HepG2 (cell line): ENCODE results near the gene CDC42EP4. TPM values are rescaled to one million over a fixed set of nuclear protein-coding genes. Genes with fewer than 3 reads are reported as not detected.
A peak's percentile ranks its signal among the peaks of the same experiment; 100 is the strongest.

Experiments
- ATAC-seq: fragments of 200-7000 bp; cut with Tn5 transposase; 3 replicates; pipeline ENCODE4 v1.9.1; 2020; ENCODE audit warnings: mild to moderate bottlenecking, moderate library complexity
- BruUV-seq: library from RNA; stranded (reverse); fragments of 400-500 nt; replicated peaks from 2 replicates; lab custom pipeline; 2021; lab: Mats Ljungman, UMichigan
- CTCF ChIA-PET: fragments of 300-600 bp; formaldehyde crosslinking; extraction: SDS; loops from one replicate; lab custom pipeline; 2021; ENCODE audit warnings: low total read pairs, inconsistent platforms, low intra/inter-chr PET ratio; lab: Yijun Ruan, JAX
- POLR2A ChIA-PET: fragments of 350-600 bp; sonication (Branson Sonifier 250); formaldehyde crosslinking; loops from one replicate; lab custom pipeline; 2020; ENCODE audit warnings: antibody characterized with exemption, inconsistent platforms; lab: Yijun Ruan, JAX
- DNase-seq: peaks from one replicate; pipeline ENCODE4 v3.0.0-alpha.2; 2015; ENCODE audit warnings: low spot score
- FAIRE-seq: peaks from 3 replicates; lab custom pipeline; 2011; peaks lifted over from hg19 to GRCh38; lab: Jason Lieb, UNC
- H2AFZ ChIP-seq: one replicate; pipeline ENCODE4 v1.6.1; 2011; ENCODE audit warnings: low read length, inconsistent platforms
- H3K27ac ChIP-seq: fragments of 300-600 bp; 3 replicates; pipeline ENCODE4 v1.8.0; 2011; ENCODE audit warnings: mixed run types, mild to moderate bottlenecking, mixed read lengths, low read length, inconsistent platforms; ENCODE audit not compliant: insufficient read depth; ENCODE audit errors: extremely low read length
- H3K27me3 ChIP-seq, 2 experiments: fragments of 200-600 bp in 1 of 2; 2 replicates in 1 of 2; 3 replicates in 1 of 2; pipeline versions ENCODE4 v1.6.0 to v1.8.0; 2011; ENCODE audit warnings: low read length in 2 of 2, mild to moderate bottlenecking in 2 of 2, moderate library complexity in 2 of 2, inconsistent platforms in 1 of 2; ENCODE audit not compliant: insufficient read depth in 2 of 2, control insufficient read depth in 1 of 2
- H3K36me3 ChIP-seq, 2 experiments: fragments of 200-600 bp in 1 of 2; replicated peaks in 1 of 2; 2 replicates in 1 of 2; 3 replicates in 1 of 2; pipeline versions ENCODE4 v1.5.1 to v1.8.0; 2011; ENCODE audit warnings: low read length in 2 of 2, inconsistent platforms in 1 of 2; ENCODE audit not compliant: insufficient read depth in 2 of 2, control insufficient read depth in 1 of 2
- H3K4me1 ChIP-seq: 2 replicates; pipeline ENCODE4 v1.5.1; 2012; ENCODE audit warnings: low read length, inconsistent platforms; ENCODE audit not compliant: insufficient read depth
- H3K4me2 ChIP-seq: 2 replicates; pipeline ENCODE4 v1.6.0; 2011; ENCODE audit warnings: low read depth, low read length, inconsistent platforms
- H3K4me3 ChIP-seq, 3 experiments: fragments of 200-600 bp in 1 of 3; sonication (generic), shearing (Covaris generic) in 1 of 3; replicated peaks in 1 of 3; 2 replicates each; pipeline ENCODE4 v1.5.1; 2011 to 2016; ENCODE audit warnings: low read length in 3 of 3, inconsistent platforms in 2 of 3, low read depth in 2 of 3, mild to moderate bottlenecking in 2 of 3, control low read depth in 1 of 3, mixed read lengths in 1 of 3; ENCODE audit not compliant: insufficient read depth in 1 of 3
- H3K79me2 ChIP-seq: one replicate; pipeline ENCODE4 v1.6.1; 2011; ENCODE audit warnings: low read length, inconsistent platforms; ENCODE audit not compliant: insufficient read depth
- H3K9ac ChIP-seq: 2 replicates; pipeline ENCODE4 v1.6.0; 2011; ENCODE audit warnings: mild to moderate bottlenecking, low read depth, low read length, inconsistent platforms; ENCODE audit not compliant: insufficient read depth
- H3K9me3 ChIP-seq: 2 replicates; pipeline ENCODE4 v1.5.1; 2012; ENCODE audit warnings: mild to moderate bottlenecking, low read length
- H4K20me1 ChIP-seq: 2 replicates; pipeline ENCODE4 v1.6.0; 2011; ENCODE audit warnings: inconsistent platforms, mild to moderate bottlenecking, low read length, moderate library complexity; ENCODE audit not compliant: insufficient read depth
- ATF1 ChIP-seq: IDR thresholded peaks from 2 replicates; pipeline ENCODE4 v1.6.1; 2016; ENCODE audit warnings: mild to moderate bottlenecking, control low read depth
- FOSL2 ChIP-seq: sonication (generic); formaldehyde crosslinking; IDR thresholded peaks from 2 replicates; pipeline ENCODE4 v1.4.0; 2020; ENCODE audit warnings: missing genetic modification reagents
- FUBP1 ChIP-seq: sonication (generic); formaldehyde crosslinking; IDR thresholded peaks from 2 replicates; pipeline ENCODE4 v1.5.1; 2020; ENCODE audit warnings: missing genetic modification reagents, mild to moderate bottlenecking, borderline replicate concordance
- NR1H2 ChIP-seq: sonication (generic); formaldehyde crosslinking; IDR thresholded peaks from 2 replicates; pipeline ENCODE4 v1.8.1; 2022; ENCODE audit warnings: low read depth, missing genetic modification reagents, borderline replicate concordance
- REPIN1 ChIP-seq: sonication (generic); formaldehyde crosslinking; IDR thresholded peaks from 2 replicates; pipeline ENCODE4 v1.8.0; 2022; ENCODE audit warnings: missing genetic modification reagents, low read depth, mild to moderate bottlenecking, borderline replicate concordance
- SRSF1 ChIP-seq: fragments of 200-400 bp; formaldehyde crosslinking; optimal IDR thresholded peaks from 2 replicates; pipeline ENCODE3; 2017; ENCODE audit warnings: mild to moderate bottlenecking, low read depth, low read length, moderate library complexity
- TEAD3 ChIP-seq: optimal IDR thresholded peaks from 2 replicates; pipeline ENCODE3; 2016; ENCODE audit warnings: borderline replicate concordance
- ZNF704 ChIP-seq: sonication (generic); formaldehyde crosslinking; IDR thresholded peaks from 2 replicates; pipeline ENCODE4 v1.8.1; 2023; ENCODE audit warnings: mild to moderate bottlenecking, inconsistent platforms, moderate library complexity, missing genetic modification reagents, borderline replicate concordance
- WGBS: methylation state at CpG from one replicate; pipeline ENCODE4 v1.1.6; 2017; ENCODE audit warnings: low lambda C conversion rate; 5-methylcytosine and 5-hydroxymethylcytosine counted together
- in situ Hi-C: cut with HindIII; loops from 2 replicates; pipeline ENCODE4 v1.10.0; 2017; ENCODE audit warnings: low pct_unique_long_range_greater_than_20kb; ENCODE audit not compliant: extremely low pct_ligation_motif_present
- intact Hi-C: fragments of 100-400 bp; cut with micrococcal nuclease; formaldehyde crosslinking; loops from one replicate; pipeline ENCODE4 v1.10.0; 2022; ENCODE audit not compliant: unreplicated experiment
- polyA plus RNA-seq, 8 experiments: library from polyadenylated mRNA; depleted of rRNA in 3 of 8; stranded (reverse) in 7 of 8; unstranded in 1 of 8; fragments of >200 nt; fragmentation: Illumina TruSeq in 4 of 8; extraction: Trizol in 4 of 8; gene quantifications; 2 replicates each; pipeline versions ENCODE4 v1.2.1 to v1.2.3, GENCODE V29; 2011 to 2016; ENCODE audit warnings: low read depth in 4 of 8, missing spikeins in 1 of 8, mixed read lengths in 1 of 8; ENCODE audit not compliant: insufficient read depth in 1 of 8
- total RNA-seq, 5 experiments: library from RNA; depleted of rRNA; stranded (reverse); fragments of >200 nt; fragmentation: Illumina TruSeq; extraction: Trizol; gene quantifications; 2 replicates each; pipeline ENCODE4 v1.2.3, GENCODE V29; 2016; ENCODE audit warnings: low read depth in 1 of 5
- TF ChIP-seq, protein P1 (sequence below): sonication (generic); formaldehyde crosslinking; IDR thresholded peaks from 2 replicates; pipeline ENCODE4 v1.8.1; 2023; ENCODE audit warnings: mild to moderate bottlenecking, missing genetic modification reagents
- TF ChIP-seq, protein P2 (sequence below): sonication (generic); formaldehyde crosslinking; conservative IDR thresholded peaks from 2 replicates; pipeline ENCODE4 v1.8.0; 2022; ENCODE audit warnings: missing genetic modification reagents
- TF ChIP-seq, protein P3 (sequence below): sonication (generic); formaldehyde crosslinking; IDR thresholded peaks from 2 replicates; pipeline ENCODE4 v1.4.0; 2020; ENCODE audit warnings: missing genetic modification reagents
- TF ChIP-seq, protein P4 (sequence below): sonication (generic); formaldehyde crosslinking; IDR thresholded peaks from 2 replicates; pipeline ENCODE4 v1.8.0; 2022; ENCODE audit warnings: mild to moderate bottlenecking, missing genetic modification reagents, borderline replicate concordance

CDC42EP4 gene
- total and polyA plus RNA-seq, 2 of the 13 experiments (the other 11 are each of a cell fraction or from before 2014, with no cell fraction given), result 19.0 to 54.0 TPM

GRCh38 chr17:73262676-73263642 lies 48.8 kb downstream of the CDC42EP4 start:
- peak; percentile 72 for ATAC-seq
- H3K9ac ChIP-seq, result peak overlapping the region; percentile 87
- H3K36me3 ChIP-seq, result no peaks in the 10 kb centered on the region
- BruUV-seq, result no TSS peak
- 26% methylated on average over 10 of the region's 12 CpGs for WGBS
- H4K20me1 ChIP-seq, result no peaks in the 10 kb centered on the region
- no peaks in the 10 kb centered on the region for H3K9me3 ChIP-seq
- peaks cover 77% of the 10 kb centered on the region for H3K4me1 ChIP-seq
- no peaks in the 10 kb centered on the region for H3K79me2 ChIP-seq
- peak overlapping the region; percentile 98 for H3K27ac ChIP-seq
- H3K4me2 ChIP-seq, result peak overlapping the region; percentile 99
- DNase-seq, result peak; percentile 80
- in situ Hi-C loops (loop anchor here (5.0 kb wide), 1 partner anchor 49 kb away; the partner anchor contains the start of gene CDC42EP4), intact Hi-C loops (loop anchor here (1.0 kb wide), 3 partner anchors 10 to 45 kb away; no protein-coding TSS in a partner anchor)
- peak overlapping the region; percentile 6 for H2AFZ ChIP-seq
- no peak for FAIRE-seq
- H3K27me3 ChIP-seq, result no peaks in the 10 kb centered on the region
- POLR2A ChIA-PET, result interaction anchor here (0.9 to 4.3 kb wide), 24 partner anchors 8 to 107 kb away, joined by 3 to 204 read pairs (median 8); partner anchors contain the start of gene CDC42EP4
- peak overlapping the region; percentile 54 to 75 (median 63) for H3K4me3 ChIP-seq
- CTCF ChIA-PET, result no interaction called here
- TF ChIP-seq FOSL2 (CRISPR knock-in tag) (no peak), FUBP1 (no peak), NR1H2 (CRISPR knock-in tag) (no peak), SRSF1 (no peak), ATF1 (CRISPR knock-in tag) (no peak), TEAD3 (CRISPR knock-in tag) (peak; percentile 50), ZNF704 (CRISPR knock-in tag) (no peak), REPIN1 (CRISPR knock-in tag) (no peak)
- TF ChIP-seq, protein P1, sequence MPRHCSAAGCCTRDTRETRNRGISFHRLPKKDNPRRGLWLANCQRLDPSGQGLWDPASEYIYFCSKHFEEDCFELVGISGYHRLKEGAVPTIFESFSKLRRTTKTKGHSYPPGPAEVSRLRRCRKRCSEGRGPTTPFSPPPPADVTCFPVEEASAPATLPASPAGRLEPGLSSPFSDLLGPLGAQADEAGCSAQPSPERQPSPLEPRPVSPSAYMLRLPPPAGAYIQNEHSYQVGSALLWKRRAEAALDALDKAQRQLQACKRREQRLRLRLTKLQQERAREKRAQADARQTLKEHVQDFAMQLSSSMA (CRISPR knock-in tag), result no peak
- TF ChIP-seq, protein P2, sequence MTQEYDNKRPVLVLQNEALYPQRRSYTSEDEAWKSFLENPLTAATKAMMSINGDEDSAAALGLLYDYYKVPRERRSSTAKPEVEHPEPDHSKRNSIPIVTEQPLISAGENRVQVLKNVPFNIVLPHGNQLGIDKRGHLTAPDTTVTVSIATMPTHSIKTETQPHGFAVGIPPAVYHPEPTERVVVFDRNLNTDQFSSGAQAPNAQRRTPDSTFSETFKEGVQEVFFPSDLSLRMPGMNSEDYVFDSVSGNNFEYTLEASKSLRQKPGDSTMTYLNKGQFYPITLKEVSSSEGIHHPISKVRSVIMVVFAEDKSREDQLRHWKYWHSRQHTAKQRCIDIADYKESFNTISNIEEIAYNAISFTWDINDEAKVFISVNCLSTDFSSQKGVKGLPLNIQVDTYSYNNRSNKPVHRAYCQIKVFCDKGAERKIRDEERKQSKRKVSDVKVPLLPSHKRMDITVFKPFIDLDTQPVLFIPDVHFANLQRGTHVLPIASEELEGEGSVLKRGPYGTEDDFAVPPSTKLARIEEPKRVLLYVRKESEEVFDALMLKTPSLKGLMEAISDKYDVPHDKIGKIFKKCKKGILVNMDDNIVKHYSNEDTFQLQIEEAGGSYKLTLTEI (CRISPR knock-in tag), result no peak
- TF ChIP-seq, protein P3, sequence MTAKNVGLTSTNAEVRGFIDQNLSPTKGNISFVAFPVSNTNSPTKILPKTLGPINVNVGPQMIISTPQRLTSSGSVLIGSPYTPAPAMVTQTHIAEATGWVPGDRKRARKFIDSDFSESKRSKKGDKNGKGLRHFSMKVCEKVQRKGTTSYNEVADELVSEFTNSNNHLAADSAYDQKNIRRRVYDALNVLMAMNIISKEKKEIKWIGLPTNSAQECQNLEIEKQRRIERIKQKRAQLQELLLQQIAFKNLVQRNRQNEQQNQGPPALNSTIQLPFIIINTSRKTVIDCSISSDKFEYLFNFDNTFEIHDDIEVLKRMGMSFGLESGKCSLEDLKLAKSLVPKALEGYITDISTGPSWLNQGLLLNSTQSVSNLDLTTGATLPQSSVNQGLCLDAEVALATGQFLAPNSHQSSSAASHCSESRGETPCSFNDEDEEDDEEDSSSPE (CRISPR knock-in tag), result no peak
- TF ChIP-seq, protein P4, sequence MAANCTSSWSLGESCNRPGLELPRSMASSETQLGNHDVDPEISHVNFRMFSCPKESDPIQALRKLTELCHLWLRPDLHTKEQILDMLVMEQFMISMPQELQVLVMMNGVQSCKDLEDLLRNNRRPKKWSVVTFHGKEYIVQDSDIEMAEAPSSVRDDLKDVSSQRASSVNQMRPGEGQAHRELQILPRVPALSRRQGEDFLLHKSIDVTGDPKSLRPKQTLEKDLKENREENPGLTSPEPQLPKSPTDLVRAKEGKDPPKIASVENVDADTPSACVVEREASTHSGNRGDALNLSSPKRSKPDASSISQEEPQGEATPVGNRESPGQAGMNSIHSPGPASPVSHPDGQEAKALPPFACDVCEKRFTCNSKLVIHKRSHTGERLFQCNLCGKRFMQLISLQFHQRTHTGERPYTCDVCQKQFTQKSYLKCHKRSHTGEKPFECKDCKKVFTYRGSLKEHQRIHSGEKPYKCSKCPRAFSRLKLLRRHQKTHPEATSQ (CRISPR knock-in tag), result no peak
